PC-3 (cell line): ENCODE data around the gene TPM3.

ENCODE experiments used
- EZH2 ChIP-seq: fragments of 300-600 bp; sonication (generic); IDR thresholded peaks from one replicate; pipeline ENCODE4 v1.6.1; 2017; ENCODE audit warnings: antibody characterized with exemption, mild to moderate bottlenecking, low read length; ENCODE audit not compliant: unreplicated experiment
- EZH2phosphoT487 ChIP-seq: fragments of 300-600 bp; sonication (generic); IDR thresholded peaks from 2 replicates; pipeline ENCODE4 v1.6.1; 2018; ENCODE audit warnings: mild to moderate bottlenecking, antibody characterized with exemption, low read length, borderline replicate concordance
- TF ChIP-seq, protein P1 (sequence below): fragments of 300-600 bp; sonication (generic); conservative IDR thresholded peaks from 2 replicates; pipeline ENCODE4 v1.5.1; 2017; ENCODE audit warnings: antibody characterized with exemption, low read depth, mild to moderate bottlenecking, low read length

DNA sequence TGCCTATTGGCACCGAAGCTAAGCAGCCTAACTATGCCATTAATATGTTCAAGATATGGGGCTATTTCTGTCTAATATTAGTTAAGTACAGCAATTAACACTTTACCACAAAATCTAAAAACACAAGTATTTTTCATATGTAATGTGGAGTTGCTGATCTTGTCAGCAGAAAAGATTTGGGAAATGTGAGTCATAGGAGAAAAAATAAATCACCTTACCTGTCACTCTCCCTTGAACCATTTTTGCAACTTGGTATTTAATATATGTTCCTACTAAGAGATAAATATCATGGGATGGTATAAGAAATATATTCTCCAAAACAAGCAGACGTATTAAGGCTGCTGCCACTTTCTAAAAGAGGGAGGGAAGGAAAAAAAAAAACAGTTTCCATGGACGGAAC lies 54.0 kb downstream of the TPM3 start:
- TF ChIP-seq, protein P1, sequence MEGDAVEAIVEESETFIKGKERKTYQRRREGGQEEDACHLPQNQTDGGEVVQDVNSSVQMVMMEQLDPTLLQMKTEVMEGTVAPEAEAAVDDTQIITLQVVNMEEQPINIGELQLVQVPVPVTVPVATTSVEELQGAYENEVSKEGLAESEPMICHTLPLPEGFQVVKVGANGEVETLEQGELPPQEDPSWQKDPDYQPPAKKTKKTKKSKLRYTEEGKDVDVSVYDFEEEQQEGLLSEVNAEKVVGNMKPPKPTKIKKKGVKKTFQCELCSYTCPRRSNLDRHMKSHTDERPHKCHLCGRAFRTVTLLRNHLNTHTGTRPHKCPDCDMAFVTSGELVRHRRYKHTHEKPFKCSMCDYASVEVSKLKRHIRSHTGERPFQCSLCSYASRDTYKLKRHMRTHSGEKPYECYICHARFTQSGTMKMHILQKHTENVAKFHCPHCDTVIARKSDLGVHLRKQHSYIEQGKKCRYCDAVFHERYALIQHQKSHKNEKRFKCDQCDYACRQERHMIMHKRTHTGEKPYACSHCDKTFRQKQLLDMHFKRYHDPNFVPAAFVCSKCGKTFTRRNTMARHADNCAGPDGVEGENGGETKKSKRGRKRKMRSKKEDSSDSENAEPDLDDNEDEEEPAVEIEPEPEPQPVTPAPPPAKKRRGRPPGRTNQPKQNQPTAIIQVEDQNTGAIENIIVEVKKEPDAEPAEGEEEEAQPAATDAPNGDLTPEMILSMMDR: no peak
- TF ChIP-seq EZH2 (no peak), EZH2phosphoT487 (no peak)
